WTC11 (cell line): ENCODE measurements around the gene YEATS2. TPM values are rescaled to one million over a fixed set of nuclear protein-coding genes. Genes with fewer than 3 reads are reported as not detected.

Source experiments
- GABPB1 ChIP-seq: sonication (generic); formaldehyde crosslinking; IDR thresholded peaks from 2 replicates; pipeline ENCODE4 v1.8.1; 2023; ENCODE audit warnings: mild to moderate bottlenecking, missing genetic modification reagents
- GRHL2 ChIP-seq: fragments of 250-450 bp; sonication (Bioruptor Pico); IDR thresholded peaks from 2 replicates; pipeline ENCODE4 v1.8.0; 2022; ENCODE audit warnings: mild to moderate bottlenecking, moderate library complexity; ENCODE audit not compliant: insufficient replicate concordance, severe bottlenecking
- HMGA2 ChIP-seq: fragments of 250-450 bp; sonication (Bioruptor Pico); IDR thresholded peaks from 2 replicates; pipeline ENCODE4 v1.4.0; 2021; ENCODE audit warnings: mild to moderate bottlenecking, moderate library complexity
- JAZF1 ChIP-seq: fragments of 250-450 bp; sonication (Bioruptor Pico); IDR thresholded peaks from 2 replicates; pipeline ENCODE4 v1.9.0; 2021; ENCODE audit warnings: moderate library complexity, mild to moderate bottlenecking, inconsistent platforms
- MYBL2 ChIP-seq: sonication (generic); formaldehyde crosslinking; IDR thresholded peaks from 2 replicates; pipeline ENCODE4 v1.8.1; 2023; ENCODE audit warnings: mild to moderate bottlenecking, moderate library complexity, missing genetic modification reagents
- NFYB ChIP-seq: sonication (generic); formaldehyde crosslinking; conservative IDR thresholded peaks from 2 replicates; pipeline ENCODE4 v1.8.0; 2022; ENCODE audit warnings: low read depth, missing genetic modification reagents
- SMAD3 ChIP-seq: sonication (generic); formaldehyde crosslinking; IDR thresholded peaks from 2 replicates; pipeline ENCODE4 v1.8.0; 2022; ENCODE audit warnings: missing genetic modification reagents, mild to moderate bottlenecking, borderline replicate concordance
- TCF7 ChIP-seq: sonication (generic); formaldehyde crosslinking; IDR thresholded peaks from 2 replicates; pipeline ENCODE4 v1.8.0; 2022; ENCODE audit warnings: mild to moderate bottlenecking, low read depth, missing genetic modification reagents, moderate library complexity
- ZNF138 ChIP-seq: sonication (generic); formaldehyde crosslinking; conservative IDR thresholded peaks from 2 replicates; pipeline ENCODE4 v1.8.1; 2022; ENCODE audit warnings: mild to moderate bottlenecking, moderate library complexity, missing genetic modification reagents
- ZNF263 ChIP-seq: sonication (generic); formaldehyde crosslinking; IDR thresholded peaks from 2 replicates; pipeline ENCODE4 v1.8.1; 2022; ENCODE audit warnings: low read depth, mild to moderate bottlenecking, moderate library complexity, missing genetic modification reagents
- ZNF317 ChIP-seq: sonication (generic); formaldehyde crosslinking; IDR thresholded peaks from 2 replicates; pipeline ENCODE4 v1.8.1; 2023; ENCODE audit warnings: low read depth, mild to moderate bottlenecking, moderate library complexity, missing genetic modification reagents, borderline replicate concordance
- total RNA-seq: library from RNA; stranded (reverse); gene quantifications from 3 replicates; pipeline ENCODE4 v1.2.3, GENCODE V29; 2021
- TF ChIP-seq, protein P1 (sequence below): sonication (generic); formaldehyde crosslinking; IDR thresholded peaks from 2 replicates; pipeline ENCODE4 v1.8.1; 2022; ENCODE audit warnings: missing genetic modification reagents, borderline replicate concordance
- TF ChIP-seq, protein P2 (sequence below): fragments of 250-450 bp; sonication (Bioruptor Pico); IDR thresholded peaks from 2 replicates; pipeline ENCODE4 v1.9.0; 2021; ENCODE audit warnings: mild to moderate bottlenecking, borderline replicate concordance
- TF ChIP-seq, protein P3 (sequence below): sonication (generic); formaldehyde crosslinking; IDR thresholded peaks from 2 replicates; pipeline ENCODE4 v1.8.0; 2023; ENCODE audit warnings: missing genetic modification reagents, mild to moderate bottlenecking, borderline replicate concordance
- TF ChIP-seq, protein P4 (sequence below): fragments of 250-450 bp; sonication (Bioruptor Pico); IDR thresholded peaks from 2 replicates; pipeline ENCODE4 v1.9.0; 2021; ENCODE audit warnings: moderate library complexity, mild to moderate bottlenecking, inconsistent platforms, borderline replicate concordance
- TF ChIP-seq, protein P5 (sequence below): sonication (generic); formaldehyde crosslinking; IDR thresholded peaks from 2 replicates; pipeline ENCODE4 v1.8.1; 2023; ENCODE audit warnings: mild to moderate bottlenecking, missing genetic modification reagents, borderline replicate concordance
- TF ChIP-seq, protein P6 (sequence below): sonication (generic); formaldehyde crosslinking; IDR thresholded peaks from 2 replicates; pipeline ENCODE4 v1.8.1; 2023; ENCODE audit warnings: mild to moderate bottlenecking, missing genetic modification reagents, moderate library complexity
- TF ChIP-seq, protein P7 (sequence below): sonication (generic); formaldehyde crosslinking; IDR thresholded peaks from 2 replicates; pipeline ENCODE4 v1.8.0; 2022; ENCODE audit warnings: mild to moderate bottlenecking, missing genetic modification reagents

YEATS2 gene
- total RNA-seq, 1 experiment from 2014 or later, result 42.5 TPM

DNA sequence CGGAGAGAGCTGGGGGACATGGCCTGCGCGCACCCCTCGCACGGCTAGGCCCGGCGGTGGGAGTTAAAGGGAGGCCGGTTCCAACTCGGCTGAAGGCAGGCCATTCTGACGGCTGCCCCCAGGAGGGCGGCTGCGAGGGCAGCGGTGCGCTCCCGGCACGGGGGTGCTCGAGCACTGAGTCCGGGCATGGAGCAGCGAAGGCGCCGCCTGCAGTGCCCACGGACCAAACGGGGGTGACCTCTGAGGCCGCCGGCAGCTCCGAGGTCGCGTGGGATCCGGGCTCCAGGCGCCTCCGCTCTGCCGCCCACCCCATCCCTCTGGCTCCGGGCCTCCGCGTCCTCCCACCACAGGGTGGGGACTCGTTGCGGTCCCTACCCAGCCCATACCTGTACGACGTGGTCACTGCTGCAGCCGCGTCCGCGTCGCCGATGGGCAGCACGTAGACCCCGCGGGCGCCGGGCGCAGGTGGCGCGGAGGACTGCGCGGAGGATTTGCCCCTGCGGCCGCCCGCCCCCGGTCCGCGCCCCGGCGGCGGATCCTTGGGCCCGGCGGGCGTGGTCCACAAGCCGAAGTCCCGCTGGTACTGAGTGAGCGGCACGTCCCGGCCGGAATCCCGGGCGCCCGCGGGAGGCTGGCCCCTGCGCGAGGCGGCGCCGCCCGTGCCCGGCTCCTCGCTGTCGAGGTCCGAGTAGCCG is 127.3 kb downstream of the YEATS2 start (continued):
- TF ChIP-seq, protein P1, sequence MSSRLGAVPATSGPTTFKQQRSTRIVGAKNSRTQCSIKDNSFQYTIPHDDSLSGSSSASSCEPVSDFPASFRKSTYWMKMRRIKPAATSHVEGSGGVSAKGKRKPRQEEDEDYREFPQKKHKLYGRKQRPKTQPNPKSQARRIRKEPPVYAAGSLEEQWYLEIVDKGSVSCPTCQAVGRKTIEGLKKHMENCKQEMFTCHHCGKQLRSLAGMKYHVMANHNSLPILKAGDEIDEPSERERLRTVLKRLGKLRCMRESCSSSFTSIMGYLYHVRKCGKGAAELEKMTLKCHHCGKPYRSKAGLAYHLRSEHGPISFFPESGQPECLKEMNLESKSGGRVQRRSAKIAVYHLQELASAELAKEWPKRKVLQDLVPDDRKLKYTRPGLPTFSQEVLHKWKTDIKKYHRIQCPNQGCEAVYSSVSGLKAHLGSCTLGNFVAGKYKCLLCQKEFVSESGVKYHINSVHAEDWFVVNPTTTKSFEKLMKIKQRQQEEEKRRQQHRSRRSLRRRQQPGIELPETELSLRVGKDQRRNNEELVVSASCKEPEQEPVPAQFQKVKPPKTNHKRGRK, result no peak
- TF ChIP-seq TCF7 (CRISPR knock-in tag), result no peak
- TF ChIP-seq SMAD3 (CRISPR knock-in tag), result 0 out of 2 replicates have a peak, but pooled peaks have one; percentile 33
- TF ChIP-seq HMGA2 (CRISPR knock-in tag), result no peak
- no peak for TF ChIP-seq MYBL2 (CRISPR knock-in tag)
- TF ChIP-seq, protein P2, sequence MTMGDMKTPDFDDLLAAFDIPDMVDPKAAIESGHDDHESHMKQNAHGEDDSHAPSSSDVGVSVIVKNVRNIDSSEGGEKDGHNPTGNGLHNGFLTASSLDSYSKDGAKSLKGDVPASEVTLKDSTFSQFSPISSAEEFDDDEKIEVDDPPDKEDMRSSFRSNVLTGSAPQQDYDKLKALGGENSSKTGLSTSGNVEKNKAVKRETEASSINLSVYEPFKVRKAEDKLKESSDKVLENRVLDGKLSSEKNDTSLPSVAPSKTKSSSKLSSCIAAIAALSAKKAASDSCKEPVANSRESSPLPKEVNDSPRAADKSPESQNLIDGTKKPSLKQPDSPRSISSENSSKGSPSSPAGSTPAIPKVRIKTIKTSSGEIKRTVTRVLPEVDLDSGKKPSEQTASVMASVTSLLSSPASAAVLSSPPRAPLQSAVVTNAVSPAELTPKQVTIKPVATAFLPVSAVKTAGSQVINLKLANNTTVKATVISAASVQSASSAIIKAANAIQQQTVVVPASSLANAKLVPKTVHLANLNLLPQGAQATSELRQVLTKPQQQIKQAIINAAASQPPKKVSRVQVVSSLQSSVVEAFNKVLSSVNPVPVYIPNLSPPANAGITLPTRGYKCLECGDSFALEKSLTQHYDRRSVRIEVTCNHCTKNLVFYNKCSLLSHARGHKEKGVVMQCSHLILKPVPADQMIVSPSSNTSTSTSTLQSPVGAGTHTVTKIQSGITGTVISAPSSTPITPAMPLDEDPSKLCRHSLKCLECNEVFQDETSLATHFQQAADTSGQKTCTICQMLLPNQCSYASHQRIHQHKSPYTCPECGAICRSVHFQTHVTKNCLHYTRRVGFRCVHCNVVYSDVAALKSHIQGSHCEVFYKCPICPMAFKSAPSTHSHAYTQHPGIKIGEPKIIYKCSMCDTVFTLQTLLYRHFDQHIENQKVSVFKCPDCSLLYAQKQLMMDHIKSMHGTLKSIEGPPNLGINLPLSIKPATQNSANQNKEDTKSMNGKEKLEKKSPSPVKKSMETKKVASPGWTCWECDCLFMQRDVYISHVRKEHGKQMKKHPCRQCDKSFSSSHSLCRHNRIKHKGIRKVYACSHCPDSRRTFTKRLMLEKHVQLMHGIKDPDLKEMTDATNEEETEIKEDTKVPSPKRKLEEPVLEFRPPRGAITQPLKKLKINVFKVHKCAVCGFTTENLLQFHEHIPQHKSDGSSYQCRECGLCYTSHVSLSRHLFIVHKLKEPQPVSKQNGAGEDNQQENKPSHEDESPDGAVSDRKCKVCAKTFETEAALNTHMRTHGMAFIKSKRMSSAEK, result no peak
- TF ChIP-seq, protein P3, sequence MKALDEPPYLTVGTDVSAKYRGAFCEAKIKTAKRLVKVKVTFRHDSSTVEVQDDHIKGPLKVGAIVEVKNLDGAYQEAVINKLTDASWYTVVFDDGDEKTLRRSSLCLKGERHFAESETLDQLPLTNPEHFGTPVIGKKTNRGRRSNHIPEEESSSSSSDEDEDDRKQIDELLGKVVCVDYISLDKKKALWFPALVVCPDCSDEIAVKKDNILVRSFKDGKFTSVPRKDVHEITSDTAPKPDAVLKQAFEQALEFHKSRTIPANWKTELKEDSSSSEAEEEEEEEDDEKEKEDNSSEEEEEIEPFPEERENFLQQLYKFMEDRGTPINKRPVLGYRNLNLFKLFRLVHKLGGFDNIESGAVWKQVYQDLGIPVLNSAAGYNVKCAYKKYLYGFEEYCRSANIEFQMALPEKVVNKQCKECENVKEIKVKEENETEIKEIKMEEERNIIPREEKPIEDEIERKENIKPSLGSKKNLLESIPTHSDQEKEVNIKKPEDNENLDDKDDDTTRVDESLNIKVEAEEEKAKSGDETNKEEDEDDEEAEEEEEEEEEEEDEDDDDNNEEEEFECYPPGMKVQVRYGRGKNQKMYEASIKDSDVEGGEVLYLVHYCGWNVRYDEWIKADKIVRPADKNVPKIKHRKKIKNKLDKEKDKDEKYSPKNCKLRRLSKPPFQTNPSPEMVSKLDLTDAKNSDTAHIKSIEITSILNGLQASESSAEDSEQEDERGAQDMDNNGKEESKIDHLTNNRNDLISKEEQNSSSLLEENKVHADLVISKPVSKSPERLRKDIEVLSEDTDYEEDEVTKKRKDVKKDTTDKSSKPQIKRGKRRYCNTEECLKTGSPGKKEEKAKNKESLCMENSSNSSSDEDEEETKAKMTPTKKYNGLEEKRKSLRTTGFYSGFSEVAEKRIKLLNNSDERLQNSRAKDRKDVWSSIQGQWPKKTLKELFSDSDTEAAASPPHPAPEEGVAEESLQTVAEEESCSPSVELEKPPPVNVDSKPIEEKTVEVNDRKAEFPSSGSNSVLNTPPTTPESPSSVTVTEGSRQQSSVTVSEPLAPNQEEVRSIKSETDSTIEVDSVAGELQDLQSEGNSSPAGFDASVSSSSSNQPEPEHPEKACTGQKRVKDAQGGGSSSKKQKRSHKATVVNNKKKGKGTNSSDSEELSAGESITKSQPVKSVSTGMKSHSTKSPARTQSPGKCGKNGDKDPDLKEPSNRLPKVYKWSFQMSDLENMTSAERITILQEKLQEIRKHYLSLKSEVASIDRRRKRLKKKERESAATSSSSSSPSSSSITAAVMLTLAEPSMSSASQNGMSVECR, result no peak
- no peak for TF ChIP-seq ZNF317 (CRISPR knock-in tag)
- no peak for TF ChIP-seq GABPB1 (CRISPR knock-in tag)
- no peak; the same call in 1 of the 2 replicates for TF ChIP-seq ZNF138 (CRISPR knock-in tag)
- TF ChIP-seq NFYB (CRISPR knock-in tag), result no peak
- TF ChIP-seq, protein P4, sequence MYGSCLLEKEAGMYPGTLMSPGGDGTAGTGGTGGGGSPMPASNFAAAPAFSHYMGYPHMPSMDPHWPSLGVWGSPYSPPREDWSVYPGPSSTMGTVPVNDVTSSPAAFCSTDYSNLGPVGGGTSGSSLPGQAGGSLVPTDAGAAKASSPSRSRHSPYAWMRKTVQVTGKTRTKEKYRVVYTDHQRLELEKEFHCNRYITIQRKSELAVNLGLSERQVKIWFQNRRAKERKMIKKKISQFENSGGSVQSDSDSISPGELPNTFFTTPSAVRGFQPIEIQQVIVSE, result no peak
- no peak for TF ChIP-seq JAZF1 (CRISPR knock-in tag)
- TF ChIP-seq GRHL2 (CRISPR knock-in tag), result no peak
- TF ChIP-seq ZNF263 (CRISPR knock-in tag), result no peak
- TF ChIP-seq, protein P5, sequence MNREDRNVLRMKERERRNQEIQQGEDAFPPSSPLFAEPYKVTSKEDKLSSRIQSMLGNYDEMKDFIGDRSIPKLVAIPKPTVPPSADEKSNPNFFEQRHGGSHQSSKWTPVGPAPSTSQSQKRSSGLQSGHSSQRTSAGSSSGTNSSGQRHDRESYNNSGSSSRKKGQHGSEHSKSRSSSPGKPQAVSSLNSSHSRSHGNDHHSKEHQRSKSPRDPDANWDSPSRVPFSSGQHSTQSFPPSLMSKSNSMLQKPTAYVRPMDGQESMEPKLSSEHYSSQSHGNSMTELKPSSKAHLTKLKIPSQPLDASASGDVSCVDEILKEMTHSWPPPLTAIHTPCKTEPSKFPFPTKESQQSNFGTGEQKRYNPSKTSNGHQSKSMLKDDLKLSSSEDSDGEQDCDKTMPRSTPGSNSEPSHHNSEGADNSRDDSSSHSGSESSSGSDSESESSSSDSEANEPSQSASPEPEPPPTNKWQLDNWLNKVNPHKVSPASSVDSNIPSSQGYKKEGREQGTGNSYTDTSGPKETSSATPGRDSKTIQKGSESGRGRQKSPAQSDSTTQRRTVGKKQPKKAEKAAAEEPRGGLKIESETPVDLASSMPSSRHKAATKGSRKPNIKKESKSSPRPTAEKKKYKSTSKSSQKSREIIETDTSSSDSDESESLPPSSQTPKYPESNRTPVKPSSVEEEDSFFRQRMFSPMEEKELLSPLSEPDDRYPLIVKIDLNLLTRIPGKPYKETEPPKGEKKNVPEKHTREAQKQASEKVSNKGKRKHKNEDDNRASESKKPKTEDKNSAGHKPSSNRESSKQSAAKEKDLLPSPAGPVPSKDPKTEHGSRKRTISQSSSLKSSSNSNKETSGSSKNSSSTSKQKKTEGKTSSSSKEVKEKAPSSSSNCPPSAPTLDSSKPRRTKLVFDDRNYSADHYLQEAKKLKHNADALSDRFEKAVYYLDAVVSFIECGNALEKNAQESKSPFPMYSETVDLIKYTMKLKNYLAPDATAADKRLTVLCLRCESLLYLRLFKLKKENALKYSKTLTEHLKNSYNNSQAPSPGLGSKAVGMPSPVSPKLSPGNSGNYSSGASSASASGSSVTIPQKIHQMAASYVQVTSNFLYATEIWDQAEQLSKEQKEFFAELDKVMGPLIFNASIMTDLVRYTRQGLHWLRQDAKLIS (CRISPR knock-in tag), result no peak
- TF ChIP-seq, protein P6, sequence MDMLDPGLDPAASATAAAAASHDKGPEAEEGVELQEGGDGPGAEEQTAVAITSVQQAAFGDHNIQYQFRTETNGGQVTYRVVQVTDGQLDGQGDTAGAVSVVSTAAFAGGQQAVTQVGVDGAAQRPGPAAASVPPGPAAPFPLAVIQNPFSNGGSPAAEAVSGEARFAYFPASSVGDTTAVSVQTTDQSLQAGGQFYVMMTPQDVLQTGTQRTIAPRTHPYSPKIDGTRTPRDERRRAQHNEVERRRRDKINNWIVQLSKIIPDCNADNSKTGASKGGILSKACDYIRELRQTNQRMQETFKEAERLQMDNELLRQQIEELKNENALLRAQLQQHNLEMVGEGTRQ, result no peak
- TF ChIP-seq, protein P7, sequence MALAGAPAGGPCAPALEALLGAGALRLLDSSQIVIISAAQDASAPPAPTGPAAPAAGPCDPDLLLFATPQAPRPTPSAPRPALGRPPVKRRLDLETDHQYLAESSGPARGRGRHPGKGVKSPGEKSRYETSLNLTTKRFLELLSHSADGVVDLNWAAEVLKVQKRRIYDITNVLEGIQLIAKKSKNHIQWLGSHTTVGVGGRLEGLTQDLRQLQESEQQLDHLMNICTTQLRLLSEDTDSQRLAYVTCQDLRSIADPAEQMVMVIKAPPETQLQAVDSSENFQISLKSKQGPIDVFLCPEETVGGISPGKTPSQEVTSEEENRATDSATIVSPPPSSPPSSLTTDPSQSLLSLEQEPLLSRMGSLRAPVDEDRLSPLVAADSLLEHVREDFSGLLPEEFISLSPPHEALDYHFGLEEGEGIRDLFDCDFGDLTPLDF, result no peak
